ENCODE results near the gene KCNQ1.

Gene KCNQ1

GRCh38 chr11:2425506-2425905, 19.3 kb upstream of the KCNQ1 start:
- no peak for TF ChIP-seq CTCF (IDR thresholded peaks at IDR 0.05; ENCODE audit: insufficient read depth, low read depth, low read length, missing control alignments)
- DNase-seq (ENCODE audit: low read depth): no peak
- H3K4me3 ChIP-seq (ENCODE audit: low read length): no peak overlapping the region

- no peak overlapping the region for H3K4me3 ChIP-seq (ENCODE audit: low read length)
- no peak for TF ChIP-seq CTCF (IDR thresholded peaks at IDR 0.05; ENCODE audit: insufficient read depth, low read depth, low read length, missing control alignments)
- no peak for DNase-seq (ENCODE audit: low read depth)
These were observed 18.6 kb upstream of the KCNQ1 start for GRCh38 chr11:2426221-2426620.

- H3K4me3 ChIP-seq (ENCODE audit: low read length): no peak overlapping the region
These were observed 17.8 kb upstream of the KCNQ1 start for GRCh38 chr11:2426826-2427521.

GRCh38 chr11:2427721-2428321, 17.0 kb upstream of the KCNQ1 start:
- no peak overlapping the region for H3K4me3 ChIP-seq (ENCODE audit: low read length)
- TF ChIP-seq CTCF (IDR thresholded peaks at IDR 0.05; ENCODE audit: insufficient read depth, low read depth, low read length, missing control alignments): no peak
- DNase-seq (ENCODE audit: low read depth): no peak

More at GRCh38 chr11:2426826-2427521, 17.8 kb upstream of the KCNQ1 start:
- TF ChIP-seq CTCF (IDR thresholded peaks at IDR 0.05; ENCODE audit: insufficient read depth, low read depth, low read length, missing control alignments): no peak
- no peak for DNase-seq (ENCODE audit: low read depth)

- peak; percentile 93 for TF ChIP-seq CTCF (IDR thresholded peaks at IDR 0.05; ENCODE audit: insufficient read depth, low read depth, low read length, missing control alignments)
- peak; percentile 51 for DNase-seq (ENCODE audit: low read depth)
These were observed 16.4 kb upstream of the KCNQ1 start for GRCh38 chr11:2428322-2428795.

GRCh38 chr11:2431395-2431794, 13.4 kb upstream of the KCNQ1 start:
- DNase-seq (ENCODE audit: low read depth): no peak
- no peak for TF ChIP-seq CTCF (IDR thresholded peaks at IDR 0.05; ENCODE audit: insufficient read depth, low read depth, low read length, missing control alignments)
- H3K4me3 ChIP-seq (ENCODE audit: low read length): no peak overlapping the region

More at GRCh38 chr11:2428322-2428795, 16.4 kb upstream of the KCNQ1 start:
- no peak overlapping the region for H3K4me3 ChIP-seq (ENCODE audit: low read length)

Measured in epithelial cell of esophagus (primary cell).